HL-60 (cell line): Measurements from ENCODE around the gene GREB1.

Experiments
- GABPA ChIP-seq: IDR thresholded peaks from 2 replicates; pipeline ENCODE4 v1.6.1; 2012; ENCODE audit warnings: low read depth
- POLR2AphosphoS5 ChIP-seq: IDR thresholded peaks from 2 replicates; pipeline ENCODE4 v1.6.1; 2012; ENCODE audit warnings: low read depth
- REST ChIP-seq: IDR thresholded peaks from 2 replicates; pipeline ENCODE4 v1.6.1; 2012; ENCODE audit warnings: low read depth; ENCODE audit not compliant: insufficient replicate concordance
- SPI1 ChIP-seq: IDR thresholded peaks from 2 replicates; pipeline ENCODE4 v1.6.1; 2012; ENCODE audit warnings: low read depth, mild to moderate bottlenecking, borderline replicate concordance
- TF ChIP-seq, protein P1 (sequence below): IDR thresholded peaks from one replicate; pipeline ENCODE4 v1.5.1; 2011; ENCODE audit warnings: low read length, control low read depth, inconsistent platforms; ENCODE audit not compliant: insufficient read depth

GRCh38 chr2:11491348-11491933 is 42.4 kb upstream of the GREB1 start:
- TF ChIP-seq, protein P1, sequence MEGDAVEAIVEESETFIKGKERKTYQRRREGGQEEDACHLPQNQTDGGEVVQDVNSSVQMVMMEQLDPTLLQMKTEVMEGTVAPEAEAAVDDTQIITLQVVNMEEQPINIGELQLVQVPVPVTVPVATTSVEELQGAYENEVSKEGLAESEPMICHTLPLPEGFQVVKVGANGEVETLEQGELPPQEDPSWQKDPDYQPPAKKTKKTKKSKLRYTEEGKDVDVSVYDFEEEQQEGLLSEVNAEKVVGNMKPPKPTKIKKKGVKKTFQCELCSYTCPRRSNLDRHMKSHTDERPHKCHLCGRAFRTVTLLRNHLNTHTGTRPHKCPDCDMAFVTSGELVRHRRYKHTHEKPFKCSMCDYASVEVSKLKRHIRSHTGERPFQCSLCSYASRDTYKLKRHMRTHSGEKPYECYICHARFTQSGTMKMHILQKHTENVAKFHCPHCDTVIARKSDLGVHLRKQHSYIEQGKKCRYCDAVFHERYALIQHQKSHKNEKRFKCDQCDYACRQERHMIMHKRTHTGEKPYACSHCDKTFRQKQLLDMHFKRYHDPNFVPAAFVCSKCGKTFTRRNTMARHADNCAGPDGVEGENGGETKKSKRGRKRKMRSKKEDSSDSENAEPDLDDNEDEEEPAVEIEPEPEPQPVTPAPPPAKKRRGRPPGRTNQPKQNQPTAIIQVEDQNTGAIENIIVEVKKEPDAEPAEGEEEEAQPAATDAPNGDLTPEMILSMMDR = no peak
- no peak for TF ChIP-seq POLR2AphosphoS5
- no peak for TF ChIP-seq SPI1
- TF ChIP-seq REST = no peak
- no peak for TF ChIP-seq GABPA
